Activated CD4-positive, alpha-beta T cell treated with anti-CD3 and anti-CD28 coated beads, Interleukin-2, amount 50 U/mL, for 1 hour (primary cell): ENCODE data around the gene ANKRD11.
"Not testable (repeated sequence)": the region's sequence is repeated elsewhere in the genome, so short reads cannot be mapped to it uniquely, and the experiment has no call there.

ENCODE experiments used
- DNase-seq: peaks from one replicate; pipeline ENCODE4 v3.0.0-alpha.2; 2020

The ANKRD11 gene

GRCh38 chr16:89400740-89401139 is 89.6 kb downstream of the ANKRD11 start:
- no peak for DNase-seq

GRCh38 chr16:89398924-89399323 is 91.4 kb downstream of the ANKRD11 start:
- DNase-seq: no peak

GRCh38 chr16:89397331-89397861 is 93.0 kb downstream of the ANKRD11 start:
- DNase-seq: no peak

GRCh38 chr16:89396156-89396555 is 94.2 kb downstream of the ANKRD11 start:
- DNase-seq: no peak

GRCh38 chr16:89395150-89396142 is 94.9 kb downstream of the ANKRD11 start:
- DNase-seq: no peak

- no peak for DNase-seq
Measured at GRCh38 chr16:89393738-89394406, 96.5 kb downstream of the ANKRD11 start.

- no peak for DNase-seq
Measured at GRCh38 chr16:89392881-89393737, 97.3 kb downstream of the ANKRD11 start.

- not testable (repeated sequence) for DNase-seq
Measured at GRCh38 chr16:89390224-89390583, 100.2 kb downstream of the ANKRD11 start.

- not testable (repeated sequence) for DNase-seq
Measured at GRCh38 chr16:89389504-89390223, 100.7 kb downstream of the ANKRD11 start.

- DNase-seq: no peak
Measured at GRCh38 chr16:89388536-89388935, 101.8 kb downstream of the ANKRD11 start.

- DNase-seq: no peak
Measured at GRCh38 chr16:89386306-89387185, 103.8 kb downstream of the ANKRD11 start.

- no peak for DNase-seq
Measured at GRCh38 chr16:89385712-89386111, 104.6 kb downstream of the ANKRD11 start.

- DNase-seq: no peak
Measured at GRCh38 chr16:89384282-89384681, 106.1 kb downstream of the ANKRD11 start.

GRCh38 chr16:89383095-89384003 is 107.0 kb downstream of the ANKRD11 start:
- DNase-seq: no peak

GRCh38 chr16:89382555-89382954 is 107.8 kb downstream of the ANKRD11 start:
- not testable (repeated sequence) for DNase-seq

GRCh38 chr16:89381788-89382187 is 108.6 kb downstream of the ANKRD11 start:
- no peak for DNase-seq

GRCh38 chr16:89380681-89381080 is 109.7 kb downstream of the ANKRD11 start:
- DNase-seq: no peak

- DNase-seq: no peak
Measured at GRCh38 chr16:89378947-89379771, 111.2 kb downstream of the ANKRD11 start.

GRCh38 chr16:89377453-89377848 is 112.9 kb downstream of the ANKRD11 start:
- no peak for DNase-seq
